ENCODE results near the gene ATP13A4. TPM values are rescaled to one million over a fixed set of nuclear protein-coding genes. Genes with fewer than 3 reads are reported as not detected.

The ATP13A4 gene
- total RNA-seq, 6 experiments from 2014 or later, result 0.06 to 1.3 (median 0.61) TPM

DNA sequence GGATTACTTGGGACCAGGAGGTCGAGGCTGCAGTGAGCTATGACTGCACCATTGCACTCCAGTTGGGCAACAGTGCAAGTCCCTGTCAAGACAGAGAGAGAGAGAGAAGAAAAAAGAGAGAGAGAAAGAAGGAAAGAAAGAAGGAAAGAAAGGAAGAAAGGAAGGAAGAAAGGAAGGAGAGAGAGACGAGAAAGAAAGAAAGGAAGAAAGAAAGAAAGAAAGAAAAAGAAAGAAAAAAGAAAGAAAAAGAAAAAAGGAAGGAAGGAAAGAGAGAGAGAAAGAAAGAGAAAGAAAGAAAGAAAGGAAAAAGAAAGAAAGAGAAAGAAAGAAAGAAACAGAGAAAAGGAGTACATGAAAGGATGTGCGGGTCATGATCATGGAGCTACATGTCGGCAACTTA lies 80.2 kb downstream of the ATP13A4 start:
- Histone ChIP-seq H3K9me3 (no peaks in the 10 kb centered on the region), H3K27ac (no peak overlapping the region), H3K36me3 (no peaks in the 10 kb centered on the region), H3K27me3 (no peaks in the 10 kb centered on the region), H3K4me1 (no peaks in the 10 kb centered on the region), H3K4me3 (no peak overlapping the region)
- no peak for DNase-seq
- intact Hi-C loops (cut with DNase I), result no loop called here
- TF ChIP-seq, protein P1, sequence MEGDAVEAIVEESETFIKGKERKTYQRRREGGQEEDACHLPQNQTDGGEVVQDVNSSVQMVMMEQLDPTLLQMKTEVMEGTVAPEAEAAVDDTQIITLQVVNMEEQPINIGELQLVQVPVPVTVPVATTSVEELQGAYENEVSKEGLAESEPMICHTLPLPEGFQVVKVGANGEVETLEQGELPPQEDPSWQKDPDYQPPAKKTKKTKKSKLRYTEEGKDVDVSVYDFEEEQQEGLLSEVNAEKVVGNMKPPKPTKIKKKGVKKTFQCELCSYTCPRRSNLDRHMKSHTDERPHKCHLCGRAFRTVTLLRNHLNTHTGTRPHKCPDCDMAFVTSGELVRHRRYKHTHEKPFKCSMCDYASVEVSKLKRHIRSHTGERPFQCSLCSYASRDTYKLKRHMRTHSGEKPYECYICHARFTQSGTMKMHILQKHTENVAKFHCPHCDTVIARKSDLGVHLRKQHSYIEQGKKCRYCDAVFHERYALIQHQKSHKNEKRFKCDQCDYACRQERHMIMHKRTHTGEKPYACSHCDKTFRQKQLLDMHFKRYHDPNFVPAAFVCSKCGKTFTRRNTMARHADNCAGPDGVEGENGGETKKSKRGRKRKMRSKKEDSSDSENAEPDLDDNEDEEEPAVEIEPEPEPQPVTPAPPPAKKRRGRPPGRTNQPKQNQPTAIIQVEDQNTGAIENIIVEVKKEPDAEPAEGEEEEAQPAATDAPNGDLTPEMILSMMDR (IDR thresholded peaks at IDR 0.05), result no peak
- TF ChIP-seq POLR2A (IDR thresholded peaks at IDR 0.05), result no peak
- no peak for ATAC-seq
- 72% methylated on average over 4 of the region's 4 CpGs for whole genome bisulfite sequencing (ENCODE audit: insufficient coverage, low coverage, low lambda C conversion rate, missing lambda C conversion rate)

DNA sequence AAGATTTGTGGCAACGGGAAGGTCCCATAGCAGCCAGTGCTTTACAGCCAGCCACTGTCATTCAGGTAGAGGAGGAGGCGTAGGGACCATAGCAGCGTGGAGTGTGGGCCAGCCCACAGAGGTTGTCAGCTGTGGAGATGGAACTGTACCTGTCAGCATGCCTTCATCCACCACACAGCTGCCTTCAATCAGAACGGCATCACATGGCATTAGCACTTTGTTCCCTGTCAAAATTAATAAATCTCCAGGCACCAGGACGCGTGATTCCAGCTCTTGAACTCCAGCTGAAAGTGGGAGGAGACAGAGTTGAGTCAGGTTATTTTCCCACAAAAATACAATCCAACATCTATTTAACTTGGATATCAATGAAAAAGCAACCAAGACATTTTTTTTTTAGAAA lies 84.0 kb downstream of the ATP13A4 start:
- Histone ChIP-seq H3K9me3 (no peaks in the 10 kb centered on the region), H3K36me3 (no peaks in the 10 kb centered on the region), H3K27me3 (no peaks in the 10 kb centered on the region), H3K4me3 (no peak overlapping the region), H3K4me1 (no peaks in the 10 kb centered on the region), H3K27ac (no peak overlapping the region)
- TF ChIP-seq, protein P1 (IDR thresholded peaks at IDR 0.05), result no peak
- TF ChIP-seq POLR2A (IDR thresholded peaks at IDR 0.05), result no peak
- no peak for ATAC-seq
- 67% methylated on average over 5 of the region's 6 CpGs for WGBS (ENCODE audit: insufficient coverage, low coverage, low lambda C conversion rate, missing lambda C conversion rate)
- no peak for DNase-seq
- intact Hi-C loops (cut with DNase I), result no loop called here

DNA sequence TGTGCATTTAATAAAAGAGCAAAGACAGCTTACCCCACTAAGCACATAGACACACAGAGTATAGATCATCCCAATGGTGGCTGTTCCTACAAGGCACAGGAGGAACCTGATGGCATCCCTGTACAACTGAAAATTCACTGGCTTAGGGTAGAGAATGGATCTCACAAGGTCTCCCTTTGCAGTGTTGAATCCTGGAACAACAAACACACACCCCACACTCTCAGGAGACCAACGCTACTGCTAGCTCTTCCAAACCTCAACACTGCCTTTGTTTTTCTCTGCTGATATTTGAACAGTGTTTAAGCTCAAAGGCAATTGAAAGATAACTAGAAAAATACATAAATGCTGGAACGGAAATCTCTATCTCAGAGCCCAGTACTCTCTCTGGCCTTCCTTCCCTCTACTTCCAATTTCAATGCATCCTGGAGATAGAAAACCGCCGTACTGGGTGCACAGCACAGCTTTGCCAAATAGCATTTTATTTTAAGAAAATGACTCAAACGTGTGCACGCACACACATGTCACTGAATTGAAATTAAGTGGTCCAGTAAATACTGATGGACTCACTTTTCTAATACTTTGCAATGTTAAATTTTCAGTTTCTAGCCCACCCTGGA lies 88.6 kb downstream of the ATP13A4 start:
- TF ChIP-seq POLR2A (IDR thresholded peaks at IDR 0.05), result no peak
- TF ChIP-seq, protein P1 (IDR thresholded peaks at IDR 0.05), result no peak
- intact Hi-C loops (cut with DNase I), result loop anchor here in 1 of 2 donors (10.0 kb wide), 1 partner anchor 109 kb away; no protein-coding TSS in a partner anchor

DNA sequence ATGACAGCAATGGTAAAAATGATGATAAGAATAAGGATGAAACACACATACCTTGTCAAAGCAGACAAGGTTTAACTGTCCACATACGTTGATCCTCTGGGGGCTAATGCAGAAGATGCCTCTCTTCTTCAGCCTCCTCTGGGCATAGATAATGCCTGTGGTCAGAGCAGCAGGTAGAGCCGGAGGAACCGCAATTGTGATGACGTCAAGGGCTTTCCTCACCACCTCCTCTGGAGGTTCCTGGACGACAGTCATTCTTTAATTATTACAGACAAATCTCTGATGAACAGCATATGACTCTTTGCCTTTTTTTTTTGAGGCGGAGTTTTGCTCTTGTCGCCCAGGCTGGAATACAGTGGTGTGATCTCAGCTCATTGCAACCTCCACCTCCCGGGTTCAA lies 89.8 kb downstream of the ATP13A4 start:
- intact Hi-C loops (cut with DNase I), result loop anchor here in 1 of 2 donors (10.0 kb wide), 1 partner anchor 110 kb away; no protein-coding TSS in a partner anchor
- WGBS (ENCODE audit: insufficient coverage, low coverage, low lambda C conversion rate, missing lambda C conversion rate), result 81% methylated on average over 8 of the region's 8 CpGs
- Histone ChIP-seq H3K36me3 (no peaks in the 10 kb centered on the region), H3K4me3 (no peak overlapping the region), H3K9me3 (no peaks in the 10 kb centered on the region), H3K27me3 (peaks cover 0 to 3% of the 10 kb centered on the region in 2 donors), H3K4me1 (peaks cover 0 to 4% (median 0%) of the 10 kb centered on the region in 4 donors), H3K27ac (no peak overlapping the region)
- no peak for ATAC-seq
- TF ChIP-seq, protein P1 (IDR thresholded peaks at IDR 0.05), result no peak
- TF ChIP-seq POLR2A (IDR thresholded peaks at IDR 0.05), result no peak
- no peak for DNase-seq

More for the DNA sequence above, 88.6 kb downstream of the ATP13A4 start:
- H3K36me3 ChIP-seq, result no peaks in the 10 kb centered on the region
- 40% methylated on average over 6 of the region's 6 CpGs for WGBS (ENCODE audit: insufficient coverage, low coverage, low lambda C conversion rate, missing lambda C conversion rate)
- H3K4me1 ChIP-seq, result peaks cover 0 to 4% (median 0%) of the 10 kb centered on the region in 4 donors
- H3K27me3 ChIP-seq, result peaks cover 0 to under 1% of the 10 kb centered on the region in 2 donors
- no peaks in the 10 kb centered on the region for H3K9me3 ChIP-seq
- ATAC-seq (peak in 3 of 4 donors; percentile 33 to 61 (median 56)), DNase-seq (no peak)
- H3K4me3 ChIP-seq, result no peak overlapping the region
- H3K27ac ChIP-seq, result no peak overlapping the region

Measured in right lobe of liver (tissue), 6 donors.